HepG2 (cell line): Measurements from ENCODE around the gene CCDC9B. TPM values are rescaled to one million over a fixed set of nuclear protein-coding genes. Genes with fewer than 3 reads are reported as not detected.

Experiments
- BRD4 ChIP-seq: sonication (generic); formaldehyde crosslinking; IDR thresholded peaks from 2 replicates; pipeline ENCODE4 v1.4.0; 2020; ENCODE audit warnings: missing genetic modification reagents
- CREB3 ChIP-seq: sonication (generic); formaldehyde crosslinking; IDR thresholded peaks from 2 replicates; pipeline ENCODE4 v1.5.0; 2020; ENCODE audit warnings: missing genetic modification reagents
- HIC2 ChIP-seq: sonication (generic); formaldehyde crosslinking; IDR thresholded peaks from 2 replicates; pipeline ENCODE4 v1.9.0; 2022; ENCODE audit warnings: low read depth, missing genetic modification reagents
- HOXA9 ChIP-seq: sonication (generic); formaldehyde crosslinking; IDR thresholded peaks from 2 replicates; pipeline ENCODE4 v1.8.1; 2022; ENCODE audit warnings: missing genetic modification reagents, mild to moderate bottlenecking, moderate library complexity, borderline replicate concordance
- LBX2 ChIP-seq: sonication (generic); formaldehyde crosslinking; IDR thresholded peaks from 2 replicates; pipeline ENCODE4 v1.5.0; 2020; ENCODE audit warnings: missing genetic modification reagents, mild to moderate bottlenecking, borderline replicate concordance
- MAFF ChIP-seq: IDR thresholded peaks from 2 replicates; pipeline ENCODE4 v1.6.1; 2011; ENCODE audit warnings: low read depth, low read length, improper control_type of control experiment
- MTF2 ChIP-seq: sonication (generic); formaldehyde crosslinking; IDR thresholded peaks from 2 replicates; pipeline ENCODE4 v1.5.0; 2020; ENCODE audit warnings: missing genetic modification reagents, borderline replicate concordance
- NR1H2 ChIP-seq: sonication (generic); formaldehyde crosslinking; IDR thresholded peaks from 2 replicates; pipeline ENCODE4 v1.8.1; 2022; ENCODE audit warnings: low read depth, missing genetic modification reagents, borderline replicate concordance
- ZBTB14 ChIP-seq: sonication (generic); formaldehyde crosslinking; IDR thresholded peaks from 2 replicates; pipeline ENCODE4 v1.4.0; 2020; ENCODE audit warnings: missing genetic modification reagents
- ZFAT ChIP-seq: sonication (generic); formaldehyde crosslinking; conservative IDR thresholded peaks from 2 replicates; pipeline ENCODE4 v1.8.1; 2023; ENCODE audit warnings: missing genetic modification reagents, inconsistent platforms
- ZNF326 ChIP-seq: sonication (generic); formaldehyde crosslinking; IDR thresholded peaks from 2 replicates; pipeline ENCODE4 v1.4.0; 2020; ENCODE audit warnings: missing genetic modification reagents, borderline replicate concordance
- ZNF333 ChIP-seq: sonication (generic); formaldehyde crosslinking; IDR thresholded peaks from 2 replicates; pipeline ENCODE4 v1.4.0; 2020; ENCODE audit warnings: mild to moderate bottlenecking, missing genetic modification reagents, borderline replicate concordance
- ZNF687 ChIP-seq: sonication (generic); formaldehyde crosslinking; IDR thresholded peaks from 2 replicates; pipeline ENCODE4 v1.5.1; 2020; ENCODE audit warnings: mild to moderate bottlenecking, missing genetic modification reagents, moderate library complexity
- polyA plus RNA-seq, 8 experiments: library from polyadenylated mRNA; depleted of rRNA in 3 of 8; stranded (reverse) in 7 of 8; unstranded in 1 of 8; fragments of >200 nt; fragmentation: Illumina TruSeq in 4 of 8; extraction: Trizol in 4 of 8; gene quantifications; 2 replicates each; pipeline versions ENCODE4 v1.2.1 to v1.2.3, GENCODE V29; 2011 to 2016; ENCODE audit warnings: low read depth in 4 of 8, missing spikeins in 1 of 8, mixed read lengths in 1 of 8; ENCODE audit not compliant: insufficient read depth in 1 of 8
- total RNA-seq, 5 experiments: library from RNA; depleted of rRNA; stranded (reverse); fragments of >200 nt; fragmentation: Illumina TruSeq; extraction: Trizol; gene quantifications; 2 replicates each; pipeline ENCODE4 v1.2.3, GENCODE V29; 2016; ENCODE audit warnings: low read depth in 1 of 5
- TF ChIP-seq, protein P1 (sequence below): sonication (generic); formaldehyde crosslinking; IDR thresholded peaks from 2 replicates; pipeline ENCODE4 v1.5.0; 2020; ENCODE audit warnings: mild to moderate bottlenecking, missing genetic modification reagents, borderline replicate concordance

CCDC9B gene
- total and polyA plus RNA-seq, 2 of the 13 experiments (the other 11 are each of a cell fraction or from before 2014, with no cell fraction given): 0.98 to 1.6 TPM

- TF ChIP-seq BRD4 (CRISPR knock-in tag): 0 out of 2 replicates have a peak, but pooled peaks have one; percentile 42
- peak; percentile 84 for TF ChIP-seq ZNF687 (CRISPR knock-in tag)
- TF ChIP-seq, protein P1, sequence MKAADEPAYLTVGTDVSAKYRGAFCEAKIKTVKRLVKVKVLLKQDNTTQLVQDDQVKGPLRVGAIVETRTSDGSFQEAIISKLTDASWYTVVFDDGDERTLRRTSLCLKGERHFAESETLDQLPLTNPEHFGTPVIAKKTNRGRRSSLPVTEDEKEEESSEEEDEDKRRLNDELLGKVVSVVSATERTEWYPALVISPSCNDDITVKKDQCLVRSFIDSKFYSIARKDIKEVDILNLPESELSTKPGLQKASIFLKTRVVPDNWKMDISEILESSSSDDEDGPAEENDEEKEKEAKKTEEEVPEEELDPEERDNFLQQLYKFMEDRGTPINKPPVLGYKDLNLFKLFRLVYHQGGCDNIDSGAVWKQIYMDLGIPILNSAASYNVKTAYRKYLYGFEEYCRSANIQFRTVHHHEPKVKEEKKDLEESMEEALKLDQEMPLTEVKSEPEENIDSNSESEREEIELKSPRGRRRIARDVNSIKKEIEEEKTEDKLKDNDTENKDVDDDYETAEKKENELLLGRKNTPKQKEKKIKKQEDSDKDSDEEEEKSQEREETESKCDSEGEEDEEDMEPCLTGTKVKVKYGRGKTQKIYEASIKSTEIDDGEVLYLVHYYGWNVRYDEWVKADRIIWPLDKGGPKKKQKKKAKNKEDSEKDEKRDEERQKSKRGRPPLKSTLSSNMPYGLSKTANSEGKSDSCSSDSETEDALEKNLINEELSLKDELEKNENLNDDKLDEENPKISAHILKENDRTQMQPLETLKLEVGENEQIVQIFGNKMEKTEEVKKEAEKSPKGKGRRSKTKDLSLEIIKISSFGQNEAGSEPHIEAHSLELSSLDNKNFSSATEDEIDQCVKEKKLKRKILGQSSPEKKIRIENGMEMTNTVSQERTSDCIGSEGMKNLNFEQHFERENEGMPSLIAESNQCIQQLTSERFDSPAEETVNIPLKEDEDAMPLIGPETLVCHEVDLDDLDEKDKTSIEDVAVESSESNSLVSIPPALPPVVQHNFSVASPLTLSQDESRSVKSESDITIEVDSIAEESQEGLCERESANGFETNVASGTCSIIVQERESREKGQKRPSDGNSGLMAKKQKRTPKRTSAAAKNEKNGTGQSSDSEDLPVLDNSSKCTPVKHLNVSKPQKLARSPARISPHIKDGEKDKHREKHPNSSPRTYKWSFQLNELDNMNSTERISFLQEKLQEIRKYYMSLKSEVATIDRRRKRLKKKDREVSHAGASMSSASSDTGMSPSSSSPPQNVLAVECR: peak; percentile 11; the same call in 1 of the 2 replicates
- TF ChIP-seq MAFF: no peak
- TF ChIP-seq HOXA9 (CRISPR knock-in tag): 0 out of 2 replicates have a peak, but pooled peaks have one; percentile 20
- 0 out of 2 replicates have a peak, but pooled peaks have one; percentile 23 for TF ChIP-seq ZFAT (CRISPR knock-in tag)
- 0 out of 2 replicates have a peak, but pooled peaks have one; percentile 21 for TF ChIP-seq NR1H2
- peak; percentile 56; the same call in 1 of the 2 replicates for TF ChIP-seq CREB3 (CRISPR knock-in tag)
- TF ChIP-seq HIC2 (CRISPR knock-in tag): no peak
- peak; percentile 89 for TF ChIP-seq ZBTB14 (CRISPR knock-in tag)
- TF ChIP-seq ZNF333 (CRISPR knock-in tag): no peak
- peak; percentile 83 for TF ChIP-seq MTF2 (CRISPR knock-in tag)
- no peak for TF ChIP-seq LBX2
- TF ChIP-seq ZNF326 (CRISPR knock-in tag): no peak
These were observed 58.4 kb downstream of the CCDC9B start (continued) for GRCh38 chr15:40282147-40282868.
